Testis (tissue), 2 donors: ENCODE results near the gene ABCF2.

ENCODE experiments used
- CTCF ChIP-seq, 3 experiments: fragments of 450-650 bp in 2 of 3; fragments of 200-600 bp in 1 of 3; sonication (generic) in 1 of 3; IDR thresholded peaks; one replicate each; pipeline ENCODE4 v1.5.1; 2016 to 2019; ENCODE audit warnings: antibody characterized with exemption in 3 of 3, mild to moderate bottlenecking in 2 of 3, moderate library complexity in 1 of 3
- POLR2A ChIP-seq: fragments of 450-650 bp; IDR thresholded peaks from one replicate; pipeline ENCODE4 v1.6.1; 2017; ENCODE audit warnings: antibody characterized with exemption, mild to moderate bottlenecking, moderate library complexity

- TF ChIP-seq CTCF (IDR thresholded peaks at IDR 0.05) (no peak), POLR2A (no peak)
Measured at GRCh38 chr7:151231080-151231479, 4.1 kb upstream of the ABCF2 start.
